Measurements from ENCODE around the gene TTC7B.

TTC7B gene

GRCh38 chr14:90720832-90721231 lies 95.4 kb downstream of the TTC7B start:
- H3K4me3 ChIP-seq (ENCODE audit: control insufficient read depth, low read depth, low read length), result no peak overlapping the region
- no peak for TF ChIP-seq CTCF (conservative IDR thresholded peaks at IDR 0.05; ENCODE audit: control insufficient read depth, insufficient read depth, low read depth, low read length)
- DNase-seq (ENCODE audit: low read depth), result no peak

GRCh38 chr14:90720336-90720735 lies 95.9 kb downstream of the TTC7B start:
- no peak for TF ChIP-seq CTCF (conservative IDR thresholded peaks at IDR 0.05; ENCODE audit: control insufficient read depth, insufficient read depth, low read depth, low read length)
- no peak for DNase-seq (ENCODE audit: low read depth)

GRCh38 chr14:90717916-90718315 lies 98.3 kb downstream of the TTC7B start:
- H3K4me3 ChIP-seq (ENCODE audit: control insufficient read depth, low read depth, low read length), result no peak overlapping the region
- peak; percentile 53 for DNase-seq (ENCODE audit: low read depth)
- TF ChIP-seq CTCF (conservative IDR thresholded peaks at IDR 0.05; ENCODE audit: control insufficient read depth, insufficient read depth, low read depth, low read length), result no peak

More at GRCh38 chr14:90720336-90720735, 95.9 kb downstream of the TTC7B start:
- H3K4me3 ChIP-seq (ENCODE audit: control insufficient read depth, low read depth, low read length), result no peak overlapping the region

GRCh38 chr14:90715993-90716392 lies 100.2 kb downstream of the TTC7B start:
- H3K4me3 ChIP-seq (ENCODE audit: control insufficient read depth, low read depth, low read length), result no peak overlapping the region
- DNase-seq (ENCODE audit: low read depth), result no peak
- no peak for TF ChIP-seq CTCF (conservative IDR thresholded peaks at IDR 0.05; ENCODE audit: control insufficient read depth, insufficient read depth, low read depth, low read length)

- DNase-seq (ENCODE audit: low read depth), result no peak
- TF ChIP-seq CTCF (conservative IDR thresholded peaks at IDR 0.05; ENCODE audit: control insufficient read depth, insufficient read depth, low read depth, low read length), result no peak
- H3K4me3 ChIP-seq (ENCODE audit: control insufficient read depth, low read depth, low read length), result no peak overlapping the region
Measured at GRCh38 chr14:90715495-90715894, 100.7 kb downstream of the TTC7B start.

- H3K4me3 ChIP-seq (ENCODE audit: control insufficient read depth, low read depth, low read length), result no peak overlapping the region
- no peak for TF ChIP-seq CTCF (conservative IDR thresholded peaks at IDR 0.05; ENCODE audit: control insufficient read depth, insufficient read depth, low read depth, low read length)
- peak; percentile 55 for DNase-seq (ENCODE audit: low read depth)
Measured at GRCh38 chr14:90714811-90715210, 101.4 kb downstream of the TTC7B start.

- no peak overlapping the region for H3K4me3 ChIP-seq (ENCODE audit: control insufficient read depth, low read depth, low read length)
- TF ChIP-seq CTCF (conservative IDR thresholded peaks at IDR 0.05; ENCODE audit: control insufficient read depth, insufficient read depth, low read depth, low read length), result no peak
- DNase-seq (ENCODE audit: low read depth), result no peak
Measured at GRCh38 chr14:90704738-90705392, 111.4 kb downstream of the TTC7B start.
